ENCODE data around the gene ZG16B. TPM values are rescaled to one million over a fixed set of nuclear protein-coding genes. Genes with fewer than 3 reads are reported as not detected.

The ZG16B gene
- total RNA-seq (2021; ENCODE audit: unreplicated experiment) = 2.3 TPM
- 1.4 and 2.3 TPM in 2 replicates for polyA plus RNA-seq (2012)
- Bru-seq, nascent RNA = percentile 16 among the genes with signal in this experiment
- not detected for BruChase-seq, experiment 1, labeled RNA remaining after a 6-hour chase
- BruChase-seq, experiment 2, labeled RNA remaining after a 2-hour chase = percentile 19 among the genes with signal in this experiment
- long read RNA-seq, partial matches to known transcripts = 0 of 3 reads
- long read RNA-seq, other reads (novel, unspliced or antisense) = 3 of 3 reads

- H3K27me3 ChIP-seq (ENCODE audit: insufficient read depth, low read length) = no peaks in the 10 kb centered on the region
- no TSS peak for BruUV-seq (replicated peaks)
- no peak within 1 kb of the TSS for H3K4me2 ChIP-seq (ENCODE audit: low read length)
- DNase-seq (ENCODE audit: low read depth, low spot score) (no peak), ATAC-seq (no peak)
- TF ChIP-seq, protein P1, sequence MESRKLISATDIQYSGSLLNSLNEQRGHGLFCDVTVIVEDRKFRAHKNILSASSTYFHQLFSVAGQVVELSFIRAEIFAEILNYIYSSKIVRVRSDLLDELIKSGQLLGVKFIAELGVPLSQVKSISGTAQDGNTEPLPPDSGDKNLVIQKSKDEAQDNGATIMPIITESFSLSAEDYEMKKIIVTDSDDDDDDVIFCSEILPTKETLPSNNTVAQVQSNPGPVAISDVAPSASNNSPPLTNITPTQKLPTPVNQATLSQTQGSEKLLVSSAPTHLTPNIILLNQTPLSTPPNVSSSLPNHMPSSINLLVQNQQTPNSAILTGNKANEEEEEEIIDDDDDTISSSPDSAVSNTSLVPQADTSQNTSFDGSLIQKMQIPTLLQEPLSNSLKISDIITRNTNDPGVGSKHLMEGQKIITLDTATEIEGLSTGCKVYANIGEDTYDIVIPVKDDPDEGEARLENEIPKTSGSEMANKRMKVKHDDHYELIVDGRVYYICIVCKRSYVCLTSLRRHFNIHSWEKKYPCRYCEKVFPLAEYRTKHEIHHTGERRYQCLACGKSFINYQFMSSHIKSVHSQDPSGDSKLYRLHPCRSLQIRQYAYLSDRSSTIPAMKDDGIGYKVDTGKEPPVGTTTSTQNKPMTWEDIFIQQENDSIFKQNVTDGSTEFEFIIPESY (IDR thresholded peaks at IDR 0.05; ENCODE audit: extremely low read depth, insufficient replicate concordance, low read length) = no peak
- no peak for TF ChIP-seq ZNF274 (IDR thresholded peaks at IDR 0.05; ENCODE audit: low read depth, low read length)
- no peak for TF ChIP-seq POLR2A (IDR thresholded peaks at IDR 0.05; ENCODE audit: borderline replicate concordance, extremely low read depth, insufficient read depth, insufficient read length)
- no peak for TF ChIP-seq FOSL1 (IDR thresholded peaks at IDR 0.05; ENCODE audit: low read depth)
- RAD21 ChIA-PET (ENCODE audit: low non-redundant PET in 1 of 2, low total read pairs in 2 of 2, uncharacterized antibody in 2 of 2, unreplicated experiment in 2 of 2) = no interaction called here
- H3K9me2 ChIP-seq (ENCODE audit: insufficient read depth) = no peaks in the 10 kb centered on the region
- intact Hi-C loops (cut with micrococcal nuclease) = no loop called here
- H3K27ac ChIP-seq (ENCODE audit: low read depth, low read length) = no peak within 1 kb of the TSS
- H3K9me3 ChIP-seq (ENCODE audit: control insufficient read depth in 1 of 2, insufficient read depth in 1 of 2, low read depth in 1 of 2, low read length in 2 of 2) = no peaks in the 10 kb centered on the region
- CTCF ChIA-PET = no interaction called here
- no peak within 1 kb of the TSS for H3K9ac ChIP-seq (ENCODE audit: low read length)
- POLR2A ChIA-PET = no interaction called here
- no peak within 1 kb of the TSS for H3K4me3 ChIP-seq (replicated peaks in 1 of 2; ENCODE audit: low read depth in 1 of 2, low read length in 2 of 2)
- no peak within 1 kb of the TSS for H2AFZ ChIP-seq (ENCODE audit: low read depth, low read length, poor library complexity, severe bottlenecking)
- no peaks in the 10 kb centered on the region for H3K36me3 ChIP-seq (ENCODE audit: control insufficient read depth in 1 of 2, insufficient read depth in 2 of 2, low read length in 2 of 2)
- H3K4me1 ChIP-seq (ENCODE audit: control insufficient read depth in 1 of 2, insufficient read depth in 2 of 2, low read length in 2 of 2) = no peaks in the 10 kb centered on the region
- no peaks in the 10 kb centered on the region for H3K79me2 ChIP-seq (ENCODE audit: insufficient read depth, low read length)
- H4K20me1 ChIP-seq (ENCODE audit: insufficient read depth) = no peaks in the 10 kb centered on the region
Measured at GRCh38 chr16:2829501-2830354, at the start of gene ZG16B. TSS of gene ZG16B (plus strand) at chr16:2830303. CDS start at chr16:2830442, 139 bp downstream.
